ENCODE measurements around the gene GNAQ.

GRCh38 chr9:77748214-77748772 is 283.3 kb downstream of the GNAQ start:
- TF ChIP-seq POLR2A (IDR thresholded peaks at IDR 0.05) (no peak), CTCF (IDR thresholded peaks at IDR 0.05 in 8 of 11, conservative IDR thresholded peaks at IDR 0.05 in 3 of 11) (no peak), POLR2AphosphoS5 (IDR thresholded peaks at IDR 0.05) (no peak)
